GM12872 (cell line): Measurements from ENCODE around the gene ZNF516.

Source experiments
- CTCF ChIP-seq: IDR thresholded peaks from 3 replicates; pipeline ENCODE4 v1.5.1; 2011; ENCODE audit warnings: low read depth, mild to moderate bottlenecking, low read length, moderate library complexity; ENCODE audit not compliant: insufficient read depth

The ZNF516 gene

DNA sequence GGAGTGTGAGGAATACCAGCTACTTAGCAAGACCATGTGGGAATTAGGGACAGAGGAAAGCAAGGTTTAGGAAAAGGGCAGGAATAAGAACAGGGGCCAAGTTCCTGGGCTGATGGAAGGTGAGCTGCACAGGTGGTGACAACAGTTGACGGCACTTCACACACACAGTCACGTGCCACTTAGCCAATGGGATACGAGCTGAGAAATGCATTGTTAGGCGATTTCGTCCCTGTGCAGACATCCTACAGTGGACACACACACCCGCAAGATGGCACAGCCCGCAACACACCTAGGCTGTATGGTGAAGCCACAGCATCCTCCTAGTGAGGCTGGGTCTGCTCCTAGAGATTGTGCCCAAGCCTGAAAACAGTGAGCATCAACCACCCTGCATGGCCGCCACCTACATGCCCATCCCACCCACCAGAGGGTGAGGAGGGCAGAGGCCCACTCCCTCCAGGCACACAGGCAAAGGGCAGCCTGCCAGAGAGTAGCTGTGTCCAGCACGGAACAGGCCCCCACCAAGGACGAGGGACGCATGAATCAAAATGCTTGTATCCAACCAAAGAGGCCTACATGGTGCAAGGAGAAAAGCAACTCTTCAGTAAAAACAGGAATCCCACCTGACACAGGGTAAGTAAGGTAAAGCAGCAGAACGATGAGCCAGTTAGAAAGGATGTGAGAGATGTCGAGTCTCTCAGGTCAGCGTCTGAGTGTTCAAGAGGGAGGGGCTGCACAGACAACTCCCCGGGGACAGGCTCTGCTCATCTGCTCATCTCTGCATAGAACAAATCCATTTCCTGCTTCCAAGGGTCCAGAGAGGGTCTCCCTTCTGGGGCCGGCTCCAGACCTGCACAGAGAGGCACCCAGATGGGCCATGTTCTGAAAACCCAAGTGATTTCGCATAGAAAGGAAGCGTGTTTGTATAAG is 51.3 kb downstream of the ZNF516 start:
- no peak for TF ChIP-seq CTCF

DNA sequence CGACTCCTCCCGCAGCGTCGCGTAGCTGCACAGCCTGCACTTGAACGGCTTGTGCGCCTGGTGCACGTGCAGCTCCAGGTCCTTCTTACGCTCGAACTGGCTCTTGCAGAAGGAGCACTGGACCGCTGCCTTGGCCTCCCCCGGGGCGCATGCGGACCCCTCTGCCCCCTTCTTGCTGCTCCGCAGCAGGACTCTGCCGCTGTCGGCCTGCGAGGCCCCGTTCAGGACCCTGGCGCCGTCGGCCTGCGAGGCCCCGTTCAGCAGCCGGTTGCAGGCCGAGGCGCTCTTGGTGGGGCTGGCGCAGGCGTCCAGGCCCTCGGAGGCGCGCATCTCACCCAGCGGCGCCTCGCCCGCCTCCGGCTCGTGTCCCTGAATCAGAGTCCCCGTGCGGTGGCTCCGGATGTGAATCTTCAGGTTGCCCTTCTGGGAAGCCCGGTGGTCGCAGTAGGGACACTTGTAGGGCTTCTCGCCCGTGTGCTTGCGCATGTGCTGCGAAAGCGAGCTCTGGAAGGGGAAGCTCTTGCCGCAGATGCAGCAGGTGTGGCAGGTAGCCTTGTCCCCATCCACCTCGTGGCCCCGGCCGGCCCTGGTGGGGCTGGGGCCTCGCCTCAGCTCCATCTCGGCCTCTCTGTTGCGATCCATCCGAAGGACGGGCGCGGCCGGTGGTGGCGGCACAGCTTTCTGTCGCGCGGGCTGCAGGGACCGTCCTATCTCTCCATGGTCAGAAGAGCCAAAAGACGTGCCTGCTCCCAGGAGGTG is 52.5 kb downstream of the ZNF516 start:
- no peak for TF ChIP-seq CTCF

DNA sequence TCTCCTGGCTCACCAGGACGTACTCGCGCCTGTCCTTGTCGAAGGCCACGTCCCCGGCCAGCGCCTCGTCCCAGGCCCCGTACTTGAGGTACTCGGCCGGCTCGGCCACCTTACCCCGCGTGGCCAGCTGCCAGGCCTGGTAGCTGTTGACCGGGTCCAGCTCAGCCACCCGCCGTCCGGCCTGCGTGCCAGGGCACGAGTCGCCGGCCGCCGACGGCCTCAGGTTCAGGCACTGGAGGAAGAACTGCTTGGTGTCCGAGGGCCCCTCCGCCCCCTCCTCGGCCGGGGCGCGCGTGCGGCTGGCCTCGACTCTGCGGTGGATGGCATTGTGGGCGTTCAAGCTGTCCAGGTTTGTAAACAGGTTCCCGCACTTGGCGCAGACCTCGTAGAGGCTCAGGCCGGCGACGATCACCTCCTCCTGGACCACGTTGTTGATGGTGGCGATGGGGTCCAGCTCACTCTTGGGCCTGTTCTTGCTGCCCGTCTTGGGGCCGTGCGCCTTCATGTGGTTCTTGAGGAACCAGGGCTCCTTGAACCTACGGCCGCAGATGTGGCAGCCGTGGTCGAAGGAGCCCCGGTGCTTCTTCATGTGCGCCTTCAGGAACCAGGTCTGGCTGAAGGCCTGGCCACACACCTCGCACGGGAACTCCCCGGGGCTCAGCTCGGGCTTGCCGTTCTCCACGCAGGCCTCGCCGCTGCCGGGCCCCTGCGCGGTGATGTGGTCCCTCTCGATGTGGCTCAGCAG is 53.2 kb downstream of the ZNF516 start:
- TF ChIP-seq CTCF: no peak

DNA sequence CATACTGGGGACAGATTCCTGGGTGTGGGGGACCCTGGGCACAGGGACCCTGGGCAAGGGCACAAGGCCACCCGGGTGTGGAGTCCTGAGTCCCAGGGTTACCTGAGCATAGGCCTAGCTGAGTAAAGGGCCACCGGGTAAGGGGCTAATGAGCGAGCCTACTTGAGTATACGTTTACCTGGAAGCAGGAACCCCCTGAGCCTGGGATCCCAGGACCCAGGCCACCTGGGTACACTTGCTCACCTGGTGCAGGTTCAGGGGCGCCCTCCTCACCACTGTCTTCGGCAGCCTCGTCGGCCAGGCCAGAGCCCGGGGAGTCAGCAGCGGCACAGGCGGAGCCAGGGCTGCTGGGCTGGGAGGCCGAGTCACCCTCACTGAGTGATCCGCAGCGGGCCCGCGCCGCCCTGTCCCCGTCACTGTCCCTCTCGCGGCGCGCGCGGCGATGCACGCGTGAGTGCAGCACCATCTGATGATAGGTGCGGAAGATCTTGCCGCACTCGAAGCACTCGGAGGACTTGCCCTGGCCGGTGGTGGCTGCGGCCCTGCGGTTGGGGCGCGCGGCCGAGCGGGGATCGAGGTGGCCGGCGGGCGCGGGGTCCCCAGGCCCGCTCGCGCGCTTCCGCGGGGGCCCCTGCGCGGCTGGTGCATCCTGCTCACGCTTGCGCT is 53.9 kb downstream of the ZNF516 start:
- TF ChIP-seq CTCF: no peak

DNA sequence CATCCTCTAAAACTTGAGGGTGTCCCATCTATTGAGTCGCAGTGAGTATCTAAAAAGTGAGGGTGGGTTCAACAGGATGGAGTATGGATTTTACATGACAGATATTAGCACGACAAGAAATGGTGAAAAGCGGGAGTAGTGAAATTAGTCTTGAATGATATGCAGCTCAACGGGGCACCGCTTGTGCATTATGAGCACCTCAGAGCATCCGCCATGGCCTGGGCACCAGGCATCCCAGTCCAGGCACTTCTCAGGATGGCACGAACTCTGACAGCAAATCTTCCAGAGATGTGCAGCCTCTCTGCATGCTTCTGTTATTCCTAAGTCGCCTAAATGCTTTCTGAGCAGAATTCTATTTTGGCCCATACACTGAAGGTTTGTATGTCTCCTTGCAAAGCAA is 57.1 kb downstream of the ZNF516 start:
- no peak for TF ChIP-seq CTCF

GRCh38 chr18:76437011-76437410 is 58.0 kb downstream of the ZNF516 start:
- no peak for TF ChIP-seq CTCF
